Mammary epithelial cell (primary cell): ENCODE results near the gene USP9X.
"Not testable (repeated sequence)": the region's sequence is repeated elsewhere in the genome, so short reads cannot be mapped to it uniquely, and the experiment has no call there.

Experiments used
- CTCF ChIP-seq, 2 donors: IDR thresholded peaks in 1 of 2; conservative IDR thresholded peaks in 1 of 2; 2 replicates each; pipeline ENCODE4 v1.5.1; 2011 to 2012; ENCODE audit warnings: inconsistent platforms in 2 of 2, low read length in 2 of 2, mild to moderate bottlenecking in 2 of 2, control low read depth in 1 of 2, low read depth in 1 of 2; ENCODE audit not compliant: insufficient read depth in 1 of 2; ENCODE audit errors: extremely low read depth in 1 of 2
- EZH2 ChIP-seq: IDR thresholded peaks from 2 replicates; pipeline ENCODE4 v1.6.1; 2012; ENCODE audit warnings: low read length, inconsistent platforms, borderline replicate concordance

- TF ChIP-seq CTCF (conservative IDR thresholded peaks at IDR 0.05 in 1 of 2, IDR thresholded peaks at IDR 0.05 in 1 of 2; ENCODE audit: extremely low read depth in 1 of 2, insufficient read depth in 1 of 2, low read depth in 1 of 2, low read length in 2 of 2); EZH2: not testable (repeated sequence)
Observed at GRCh38 chrX:41285928-41286327, 200.7 kb downstream of the USP9X start.
